NCI-H69 (cell line): ENCODE results near the gene MGST2.
"Not testable (repeated sequence)": the region's sequence is repeated elsewhere in the genome, so short reads cannot be mapped to it uniquely, and the experiment has no call there.

Experiments
- DNase-seq: peaks from one replicate; lab custom pipeline; 2025; lab: John Stamatoyannopoulos, UW

Gene MGST2

GRCh38 chr4:139669890-139670289 lies 4.3 kb downstream of the MGST2 start:
- DNase-seq, result no peak

- DNase-seq, result no peak
Measured at GRCh38 chr4:139670775-139671174, 5.2 kb downstream of the MGST2 start.

- no peak for DNase-seq
Measured at GRCh38 chr4:139672215-139672614, 6.6 kb downstream of the MGST2 start.

GRCh38 chr4:139672732-139673131 lies 7.1 kb downstream of the MGST2 start:
- DNase-seq, result no peak

- no peak for DNase-seq
Measured at GRCh38 chr4:139674875-139675550, 9.4 kb downstream of the MGST2 start.

GRCh38 chr4:139675651-139676050 lies 10.0 kb downstream of the MGST2 start:
- DNase-seq, result no peak

- no peak for DNase-seq
Measured at GRCh38 chr4:139676365-139676764, 10.7 kb downstream of the MGST2 start.

- DNase-seq, result no peak
Measured at GRCh38 chr4:139676913-139677585, 11.4 kb downstream of the MGST2 start.

- DNase-seq, result no peak
Measured at GRCh38 chr4:139682309-139682708, 16.7 kb downstream of the MGST2 start.

GRCh38 chr4:139682741-139683151 lies 17.1 kb downstream of the MGST2 start:
- no peak for DNase-seq

GRCh38 chr4:139684351-139684750 lies 18.7 kb downstream of the MGST2 start:
- DNase-seq, result no peak

GRCh38 chr4:139685180-139685579 lies 19.6 kb downstream of the MGST2 start:
- no peak for DNase-seq

- DNase-seq, result no peak
Measured at GRCh38 chr4:139686130-139686529, 20.5 kb downstream of the MGST2 start.

GRCh38 chr4:139686988-139687387 lies 21.4 kb downstream of the MGST2 start:
- no peak for DNase-seq

GRCh38 chr4:139689093-139689722 lies 23.6 kb downstream of the MGST2 start:
- DNase-seq, result no peak

GRCh38 chr4:139690419-139690818 lies 24.8 kb downstream of the MGST2 start:
- no peak for DNase-seq

- no peak for DNase-seq
Measured at GRCh38 chr4:139692309-139693012, 26.8 kb downstream of the MGST2 start.

- no peak for DNase-seq
Measured at GRCh38 chr4:139694522-139695107, 29.0 kb downstream of the MGST2 start.

- no peak for DNase-seq
Measured at GRCh38 chr4:139696491-139696890, 30.9 kb downstream of the MGST2 start.

- not testable (repeated sequence) for DNase-seq
Measured at GRCh38 chr4:139698167-139698925, 32.7 kb downstream of the MGST2 start.

- DNase-seq, result no peak
Measured at GRCh38 chr4:139700568-139700967, 34.9 kb downstream of the MGST2 start.
